GM21367 (cell line): ENCODE data around the gene NEK1.

Source experiments
- ATAC-seq: cut with Tn5 transposase; IDR thresholded peaks from one replicate; pipeline ENCODE4 v1.9.1; 2021; ENCODE audit not compliant: unreplicated experiment

Gene NEK1

GRCh38 chr4:169372791-169373190, 239.6 kb downstream of the NEK1 start:
- ATAC-seq, result no peak

- ATAC-seq, result no peak
Measured at GRCh38 chr4:169369634-169370033, 242.7 kb downstream of the NEK1 start.

DNA sequence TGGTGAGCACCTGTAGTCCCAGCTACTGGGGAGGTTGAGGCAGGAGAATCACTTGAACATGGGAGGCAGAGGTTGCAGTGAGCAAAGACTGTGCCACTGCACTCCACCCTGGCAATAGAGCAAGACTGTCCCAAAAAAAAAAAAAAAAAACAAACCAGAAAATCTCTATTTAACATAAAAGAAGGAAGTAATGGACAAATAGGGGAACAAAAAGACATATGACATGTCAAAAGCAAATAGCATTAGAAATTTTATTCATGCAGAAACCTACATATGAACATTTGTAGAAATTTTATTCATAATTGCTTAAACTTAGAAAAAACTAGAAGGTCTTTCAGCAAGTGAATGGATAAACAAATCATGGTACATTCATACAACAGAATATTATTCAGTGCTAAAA, 244.6 kb downstream of the NEK1 start:
- ATAC-seq, result no peak

GRCh38 chr4:169366821-169367220, 245.6 kb downstream of the NEK1 start:
- ATAC-seq, result no peak

GRCh38 chr4:169362607-169363006, 249.8 kb downstream of the NEK1 start:
- no peak for ATAC-seq

DNA sequence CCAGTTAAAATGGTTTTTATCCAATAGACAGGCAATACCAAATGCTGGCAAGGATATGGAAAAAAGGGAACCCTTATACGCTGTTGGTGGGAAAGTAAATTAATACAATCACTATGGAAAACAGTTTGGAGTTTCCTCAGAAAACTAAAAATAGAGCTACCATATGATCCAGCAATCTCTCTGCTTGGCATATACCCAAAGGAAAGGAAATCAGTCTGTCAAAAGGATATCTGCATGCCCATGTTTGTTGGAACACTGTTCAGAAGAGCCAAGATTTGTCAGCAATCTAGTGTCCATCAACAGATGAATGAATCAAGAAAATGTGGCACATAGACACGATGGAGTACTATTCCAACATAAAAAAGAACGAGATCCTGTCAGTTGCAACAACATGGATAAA, 250.6 kb downstream of the NEK1 start:
- ATAC-seq, result no peak

GRCh38 chr4:169359961-169360360, 252.4 kb downstream of the NEK1 start:
- no peak for ATAC-seq

DNA sequence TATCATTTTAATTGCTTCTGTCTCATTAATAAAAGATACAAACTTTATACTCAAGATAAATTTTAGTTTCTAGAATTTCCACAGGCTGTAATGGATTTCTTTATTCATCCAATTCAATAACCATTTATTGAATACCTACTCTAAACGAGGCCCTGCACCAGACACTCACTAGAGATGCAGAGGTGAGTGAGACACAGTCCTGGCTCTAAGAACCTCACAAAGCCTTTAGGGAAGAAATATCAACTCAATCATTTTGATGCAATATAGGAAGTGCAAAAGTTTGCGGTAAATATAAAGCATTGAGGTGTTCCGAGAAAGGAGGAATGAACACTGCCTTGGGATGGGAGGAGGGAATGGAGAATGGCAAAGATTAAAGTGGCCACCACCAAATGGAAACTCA, 260.0 kb downstream of the NEK1 start:
- ATAC-seq, result no peak

DNA sequence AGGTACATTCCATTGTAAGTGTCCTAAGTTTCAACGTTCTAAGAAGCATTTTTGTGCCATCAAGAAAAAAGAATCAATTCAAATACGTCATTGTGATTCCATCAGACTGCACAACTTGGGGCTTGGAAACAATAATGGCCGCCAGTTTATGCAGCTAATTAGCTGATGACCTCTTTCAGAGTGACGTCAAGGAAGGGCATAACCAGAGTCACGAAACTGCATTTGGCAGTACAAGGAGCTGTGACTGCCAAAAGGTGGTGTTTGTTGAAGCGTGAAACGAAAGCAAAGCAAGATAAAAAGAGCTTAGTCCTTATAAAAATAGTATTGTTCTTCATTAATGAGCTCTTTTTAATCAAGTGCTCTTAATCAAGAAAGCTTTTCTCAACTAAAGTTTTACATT, 260.5 kb downstream of the NEK1 start:
- no peak for ATAC-seq

- ATAC-seq, result no peak
Measured at GRCh38 chr4:169348541-169348940, 263.8 kb downstream of the NEK1 start.

DNA sequence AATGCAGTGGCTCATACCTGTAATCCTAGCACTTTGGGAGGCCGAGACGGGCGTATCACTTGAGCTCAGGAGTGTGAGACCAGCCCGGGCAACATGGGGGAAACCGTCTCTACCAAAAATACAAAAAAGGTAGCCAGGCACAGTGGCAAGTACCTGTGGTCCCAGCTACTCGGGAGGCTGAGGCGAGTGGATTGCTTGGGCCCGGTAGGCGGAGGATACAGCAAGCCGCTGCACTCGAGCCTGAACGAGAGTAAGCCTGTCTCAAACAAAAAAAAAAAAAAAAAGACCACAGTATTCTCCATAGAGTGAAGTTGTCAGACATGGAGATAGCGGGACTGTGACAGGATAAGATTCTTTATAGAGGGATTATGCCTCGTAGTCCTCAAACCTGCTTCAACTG, 265.5 kb downstream of the NEK1 start:
- ATAC-seq, result no peak

- ATAC-seq, result no peak
Measured at GRCh38 chr4:169345316-169345721, 267.1 kb downstream of the NEK1 start.
